ENCODE measurements around the gene PRLR.

DNA sequence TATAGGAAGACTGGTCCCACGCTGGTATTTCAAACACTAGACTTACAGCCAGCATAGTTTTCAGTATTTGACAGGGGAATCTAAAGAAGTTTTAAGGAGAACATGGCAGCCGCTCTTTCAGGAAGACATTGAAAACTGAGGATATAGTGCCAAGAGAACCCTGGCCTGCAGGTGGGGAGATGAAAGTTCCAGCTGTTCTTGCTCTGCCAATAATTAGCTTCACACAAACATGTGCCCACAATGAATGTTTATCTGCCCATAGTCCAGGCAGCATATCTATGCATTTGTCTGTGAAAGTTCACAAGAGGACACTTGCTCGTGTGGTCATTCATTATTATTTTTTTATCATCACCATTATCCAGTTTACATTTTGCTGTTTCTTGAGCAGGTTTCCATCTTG, 134.9 kb downstream of the PRLR start:
- TF ChIP-seq PATZ1 (CRISPR knock-in tag; IDR thresholded peaks at IDR 0.05; ENCODE audit: borderline replicate concordance) (no peak), ESRRG (CRISPR knock-in tag; IDR thresholded peaks at IDR 0.05) (no peak), TOX (CRISPR knock-in tag; IDR thresholded peaks at IDR 0.05; ENCODE audit: borderline replicate concordance) (no peak), ZFP3 (CRISPR knock-in tag; IDR thresholded peaks at IDR 0.05) (no peak), ISL1 (CRISPR knock-in tag; IDR thresholded peaks at IDR 0.05) (no peak), ZNF565 (CRISPR knock-in tag; conservative IDR thresholded peaks at IDR 0.05; ENCODE audit: low read depth) (no peak), PPARA (CRISPR knock-in tag; IDR thresholded peaks at IDR 0.05; ENCODE audit: borderline replicate concordance) (no peak), CSDC2 (CRISPR knock-in tag; IDR thresholded peaks at IDR 0.05) (no peak), OSR1 (CRISPR knock-in tag; IDR thresholded peaks at IDR 0.05) (no peak), RARB (CRISPR knock-in tag; IDR thresholded peaks at IDR 0.05) (no peak), CREB5 (CRISPR knock-in tag; IDR thresholded peaks at IDR 0.05; ENCODE audit: low read depth) (no peak), TCF4 (CRISPR knock-in tag; IDR thresholded peaks at IDR 0.05; ENCODE audit: borderline replicate concordance) (no peak)

Measured in SK-N-SH treated with all-trans-retinoic acid at 6 μM for 48 hours (cell line).